Esophagus muscularis mucosa (tissue), 3 donors: ENCODE measurements around the gene GCK.

Source experiments
- POLR2AphosphoS5 ChIP-seq, 2 donors: sonication (generic); formaldehyde crosslinking; IDR thresholded peaks; one replicate each; pipeline ENCODE4 v1.6.1; 2017; ENCODE audit warnings: antibody characterized with exemption in 2 of 2
- TF ChIP-seq, protein P1 (sequence below), 3 experiments: fragments of 200-600 bp in 2 of 3; fragments of 450-650 bp in 1 of 3; sonication (generic) in 2 of 3; IDR thresholded peaks; one replicate each; pipeline ENCODE4 v1.5.1; 2017 to 2019; ENCODE audit warnings: antibody characterized with exemption in 3 of 3, mild to moderate bottlenecking in 2 of 3, moderate library complexity in 1 of 3

DNA sequence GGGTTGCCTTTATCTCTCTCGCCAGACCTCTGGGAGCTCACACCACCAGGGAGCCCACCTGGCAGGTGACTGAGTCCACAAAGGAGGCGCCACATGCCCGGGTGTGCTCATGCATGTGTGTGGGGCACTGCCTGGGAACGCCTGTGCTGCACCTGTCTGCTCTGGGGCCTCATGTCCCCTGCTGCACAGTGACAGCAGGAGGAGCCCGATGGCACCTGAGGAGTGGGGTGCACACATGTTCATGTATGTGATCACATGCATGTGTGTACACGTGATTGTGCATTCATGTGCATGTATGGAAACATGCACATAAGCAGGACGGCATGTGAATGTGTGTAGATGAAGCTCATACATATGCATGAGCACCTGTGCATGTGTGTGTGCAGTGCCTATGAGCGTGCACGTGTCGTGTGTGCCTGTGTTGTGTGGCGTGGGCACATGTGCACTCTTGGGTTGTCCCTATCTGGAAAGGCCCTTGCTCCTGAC lies 33.6 kb upstream of the GCK start:
- TF ChIP-seq POLR2AphosphoS5 (IDR thresholded peaks at IDR 0.05) = no peak
- TF ChIP-seq, protein P1, sequence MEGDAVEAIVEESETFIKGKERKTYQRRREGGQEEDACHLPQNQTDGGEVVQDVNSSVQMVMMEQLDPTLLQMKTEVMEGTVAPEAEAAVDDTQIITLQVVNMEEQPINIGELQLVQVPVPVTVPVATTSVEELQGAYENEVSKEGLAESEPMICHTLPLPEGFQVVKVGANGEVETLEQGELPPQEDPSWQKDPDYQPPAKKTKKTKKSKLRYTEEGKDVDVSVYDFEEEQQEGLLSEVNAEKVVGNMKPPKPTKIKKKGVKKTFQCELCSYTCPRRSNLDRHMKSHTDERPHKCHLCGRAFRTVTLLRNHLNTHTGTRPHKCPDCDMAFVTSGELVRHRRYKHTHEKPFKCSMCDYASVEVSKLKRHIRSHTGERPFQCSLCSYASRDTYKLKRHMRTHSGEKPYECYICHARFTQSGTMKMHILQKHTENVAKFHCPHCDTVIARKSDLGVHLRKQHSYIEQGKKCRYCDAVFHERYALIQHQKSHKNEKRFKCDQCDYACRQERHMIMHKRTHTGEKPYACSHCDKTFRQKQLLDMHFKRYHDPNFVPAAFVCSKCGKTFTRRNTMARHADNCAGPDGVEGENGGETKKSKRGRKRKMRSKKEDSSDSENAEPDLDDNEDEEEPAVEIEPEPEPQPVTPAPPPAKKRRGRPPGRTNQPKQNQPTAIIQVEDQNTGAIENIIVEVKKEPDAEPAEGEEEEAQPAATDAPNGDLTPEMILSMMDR (IDR thresholded peaks at IDR 0.05) = no peak
